Mesodermal cell (in vitro differentiated cells): ENCODE results near the gene EPB41L5.
A peak's percentile ranks its signal among the peaks of the same experiment; 100 is the strongest.
"Not testable (repeated sequence)": the region's sequence is repeated elsewhere in the genome, so short reads cannot be mapped to it uniquely, and the experiment has no call there.

Experiments used
- H3K27ac ChIP-seq: 2 replicates; pipeline ENCODE4 v1.7.0; 2013; ENCODE audit warnings: mild to moderate bottlenecking, low read depth, low read length, moderate library complexity; ENCODE audit not compliant: severe bottlenecking
- H3K36me3 ChIP-seq: 2 replicates; pipeline ENCODE4 v1.7.1; 2013; ENCODE audit warnings: mild to moderate bottlenecking, low read length, moderate library complexity; ENCODE audit not compliant: control insufficient read depth, insufficient read depth
- H3K4me1 ChIP-seq: one replicate; pipeline ENCODE4 v1.7.1; 2013; ENCODE audit warnings: mild to moderate bottlenecking, low read length; ENCODE audit not compliant: insufficient read depth, control insufficient read depth, poor library complexity, severe bottlenecking
- H3K4me3 ChIP-seq: 2 replicates; pipeline ENCODE4 v1.7.0; 2013; ENCODE audit warnings: low read length, control low read depth, mild to moderate bottlenecking; ENCODE audit not compliant: insufficient read depth, poor library complexity, severe bottlenecking; ENCODE audit errors: extremely low read depth
- H3K9me3 ChIP-seq: 2 replicates; pipeline ENCODE4 v1.7.1; 2013; ENCODE audit warnings: mild to moderate bottlenecking, low read length, moderate library complexity; ENCODE audit not compliant: control insufficient read depth
- WGBS, 2 experiments: methylation state at CpG; one replicate each; pipeline ENCODE4 v1.1.5; 2013; ENCODE audit warnings: missing lambda C conversion rate in 2 of 2; ENCODE audit not compliant: insufficient coverage in 2 of 2; 5-methylcytosine and 5-hydroxymethylcytosine counted together

Gene EPB41L5

GRCh38 chr2:120118471-120118870 lies 105.6 kb downstream of the EPB41L5 start:
- Histone ChIP-seq H3K9me3 (no peaks in the 10 kb centered on the region), H3K27ac (no peak overlapping the region), H3K4me3 (no peak overlapping the region), H3K36me3 (peaks cover 4% of the 10 kb centered on the region), H3K4me1 (no peaks in the 10 kb centered on the region)
- WGBS, 2 experiments: 85 to 100% methylated on average over 3 to 4 of the region's 4 CpGs

- not testable (repeated sequence) for H3K9me3 ChIP-seq, H3K4me3 ChIP-seq, H3K36me3 ChIP-seq, H3K4me1 ChIP-seq, H3K27ac ChIP-seq
- no CpG with 5 or more reads among the region's 3 CpGs for WGBS, 2 experiments
Observed at GRCh38 chr2:120121337-120121736, 108.5 kb downstream of the EPB41L5 start.

- no peak overlapping the region for H3K4me3 ChIP-seq
- H3K27ac ChIP-seq: no peak overlapping the region
- WGBS, 2 experiments: 94 to 100% methylated on average over 1 to 2 of the region's 3 CpGs
- peaks cover 8% of the 10 kb centered on the region for H3K36me3 ChIP-seq
- no peaks in the 10 kb centered on the region for H3K4me1 ChIP-seq
- no peaks in the 10 kb centered on the region for H3K9me3 ChIP-seq
Observed at GRCh38 chr2:120123090-120123489, 110.2 kb downstream of the EPB41L5 start.

GRCh38 chr2:120125195-120125594 lies 112.3 kb downstream of the EPB41L5 start:
- Histone ChIP-seq H3K36me3 (peaks cover 4% of the 10 kb centered on the region), H3K9me3 (no peaks in the 10 kb centered on the region), H3K27ac (no peak overlapping the region), H3K4me3 (no peak overlapping the region), H3K4me1 (no peaks in the 10 kb centered on the region)
- 67 to 100% methylated on average over 1 to 3 of the region's 3 CpGs for WGBS, 2 experiments

- Histone ChIP-seq H3K27ac (no peak overlapping the region), H3K36me3 (peaks cover 13% of the 10 kb centered on the region), H3K4me3 (no peak overlapping the region), H3K4me1 (peaks cover 8% of the 10 kb centered on the region), H3K9me3 (no peaks in the 10 kb centered on the region)
Observed at GRCh38 chr2:120128216-120128615, 115.3 kb downstream of the EPB41L5 start.

- no peak overlapping the region for H3K4me3 ChIP-seq
- WGBS, 2 experiments: 100% methylated on average over 2 of the region's 5 CpGs; no CpG with 5 or more reads in 1 of the 2 experiments
- peak overlapping the region; percentile 55 for H3K27ac ChIP-seq
- H3K9me3 ChIP-seq: no peaks in the 10 kb centered on the region
- peaks cover 20% of the 10 kb centered on the region for H3K4me1 ChIP-seq
- peaks cover 34% of the 10 kb centered on the region for H3K36me3 ChIP-seq
Observed at GRCh38 chr2:120132190-120132589, 119.3 kb downstream of the EPB41L5 start.

- WGBS, 2 experiments: 100% methylated on average over 1 of the region's 1 CpG
- H3K4me3 ChIP-seq: no peak overlapping the region
- peaks cover 20% of the 10 kb centered on the region for H3K4me1 ChIP-seq
- no peaks in the 10 kb centered on the region for H3K9me3 ChIP-seq
- H3K36me3 ChIP-seq: peaks cover 31% of the 10 kb centered on the region
- H3K27ac ChIP-seq: peak overlapping the region; percentile 55
Observed at GRCh38 chr2:120132691-120133090, 119.8 kb downstream of the EPB41L5 start.

GRCh38 chr2:120133572-120134244 lies 120.8 kb downstream of the EPB41L5 start:
- no peak overlapping the region for H3K27ac ChIP-seq
- H3K9me3 ChIP-seq: no peaks in the 10 kb centered on the region
- 100% methylated on average over 1 of the region's 2 CpGs for WGBS, 2 experiments
- H3K36me3 ChIP-seq: peaks cover 31% of the 10 kb centered on the region
- H3K4me3 ChIP-seq: no peak overlapping the region
- peaks cover 20% of the 10 kb centered on the region for H3K4me1 ChIP-seq

- Histone ChIP-seq H3K9me3 (no peaks in the 10 kb centered on the region), H3K4me3 (no peak overlapping the region), H3K4me1 (peaks cover 20% of the 10 kb centered on the region), H3K36me3 (peaks cover 31% of the 10 kb centered on the region), H3K27ac (peak overlapping the region; percentile 58)
- WGBS, 2 experiments: 62 to 79% methylated on average over 2 to 3 of the region's 4 CpGs
Observed at GRCh38 chr2:120134263-120134662, 121.4 kb downstream of the EPB41L5 start.

GRCh38 chr2:120135013-120135412 lies 122.1 kb downstream of the EPB41L5 start:
- Histone ChIP-seq H3K36me3 (peaks cover 31% of the 10 kb centered on the region), H3K4me1 (peaks cover 20% of the 10 kb centered on the region)
- WGBS, 2 experiments: 89 to 93% methylated on average over 2 of the region's 2 CpGs
- not testable (repeated sequence) for H3K27ac ChIP-seq, H3K9me3 ChIP-seq, H3K4me3 ChIP-seq

- Histone ChIP-seq H3K27ac (no peak overlapping the region), H3K4me3 (no peak overlapping the region)
- 93 to 100% methylated on average over 2 to 3 of the region's 4 CpGs for WGBS, 2 experiments
Observed at GRCh38 chr2:120140866-120141265, 128.0 kb downstream of the EPB41L5 start.

More at GRCh38 chr2:120140866-120141265, 128.0 kb downstream of the EPB41L5 start:
- Histone ChIP-seq H3K4me1 (no peaks in the 10 kb centered on the region), H3K36me3 (peaks cover 22% of the 10 kb centered on the region), H3K9me3 (no peaks in the 10 kb centered on the region)
